A549 treated with CpdA at 1 μM for 4 hours (cell line): ENCODE data around the gene XRCC6. TPM values are rescaled to one million over a fixed set of nuclear protein-coding genes. Genes with fewer than 3 reads are reported as not detected.

Source experiments
- total RNA-seq: library from RNA; stranded (reverse); fragments of 200-300 nt; extraction: Qiagen RNA extraction; gene quantifications from 5 replicates; pipeline ENCODE4 v1.2.3, GENCODE V29; 2022; ENCODE audit warnings: low read depth

XRCC6 gene
- total RNA-seq, result 292 to 348 TPM (median 308 TPM) in 5 replicates

GRCh38 chr22:41621099-41621910, at the start of gene XRCC6:
XRCC6 (plus strand) TSS chr22:41621295; CDS start chr22:41622005, 710 bp downstream.

DNA sequence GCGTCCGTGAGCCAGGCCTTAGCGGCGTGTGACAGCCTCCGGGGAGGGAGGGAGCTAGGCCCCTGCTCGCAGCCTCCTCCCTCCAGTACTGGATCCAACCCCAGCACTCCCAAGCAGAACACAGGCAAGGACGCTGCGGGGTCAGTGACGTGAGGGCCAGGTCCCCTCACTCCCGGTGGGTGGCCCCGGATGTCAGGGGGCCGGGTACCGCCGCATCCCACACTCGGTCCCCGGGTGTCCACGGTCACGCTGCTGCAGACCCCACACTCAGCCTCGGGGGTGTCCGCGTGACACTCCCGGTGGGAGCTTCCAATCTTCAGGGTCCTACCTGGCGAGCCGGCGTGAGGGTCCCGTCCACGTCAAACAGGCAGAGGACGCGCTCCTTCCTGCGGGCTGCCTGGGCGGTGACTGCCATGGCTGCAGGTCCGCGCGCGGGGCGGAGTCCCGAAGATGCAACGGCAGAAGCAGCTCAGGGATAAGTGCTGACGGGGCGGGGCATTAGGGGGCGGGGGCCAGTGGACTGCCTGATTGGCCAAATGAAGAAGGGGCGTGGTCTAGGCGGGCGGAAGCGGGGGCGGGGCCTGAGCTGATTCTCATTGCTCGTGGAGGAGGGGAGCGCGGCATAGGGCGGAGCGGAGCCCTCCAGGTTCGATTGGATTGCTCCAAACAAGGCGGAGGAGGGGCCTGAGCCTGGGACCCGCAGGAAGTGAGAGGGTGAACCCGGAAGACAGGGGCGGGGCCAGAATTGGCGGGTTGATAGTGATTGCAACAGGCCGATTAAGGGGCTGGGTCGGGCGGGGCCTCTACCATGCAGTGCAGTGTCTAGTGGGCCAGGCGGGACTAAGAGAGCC, 31.5 kb upstream of the XRCC6 start, which contains the start of gene PMM1:
Gene PMM1 (minus strand): TSS at position 450 of the 851 bp plus-strand sequence. CDS start 35 bp downstream, at position 415.

DNA sequence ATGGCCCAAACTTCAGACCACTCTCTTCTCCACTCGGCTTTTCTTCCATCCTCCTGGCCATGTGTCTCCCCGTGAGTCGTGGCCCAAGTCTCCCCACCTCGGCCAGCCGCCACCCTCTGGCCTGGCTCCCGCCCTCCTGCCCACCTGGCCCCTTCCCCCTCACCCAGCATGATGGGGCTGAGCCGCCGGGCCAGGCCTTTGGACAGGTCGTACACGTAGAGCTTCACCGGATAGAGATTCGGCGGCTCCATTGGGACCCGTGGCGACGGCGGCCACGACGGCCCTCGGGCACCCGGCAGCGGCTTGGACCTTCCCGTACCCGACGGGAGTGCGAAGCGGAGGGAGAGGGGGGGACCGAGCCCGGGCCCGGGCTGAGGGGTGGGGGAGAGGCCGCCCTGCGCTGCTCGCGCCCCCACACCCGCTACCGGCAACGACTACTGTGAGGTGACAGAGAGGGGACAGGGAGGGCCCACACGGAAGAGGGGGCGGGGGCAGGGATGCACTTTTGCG, 451 bp upstream of the XRCC6 start, which contains the start of gene DESI1:
Gene DESI1 (minus strand): TSS at position 455 of the 510 bp plus-strand sequence. CDS start 204 bp downstream, at position 251.

DNA sequence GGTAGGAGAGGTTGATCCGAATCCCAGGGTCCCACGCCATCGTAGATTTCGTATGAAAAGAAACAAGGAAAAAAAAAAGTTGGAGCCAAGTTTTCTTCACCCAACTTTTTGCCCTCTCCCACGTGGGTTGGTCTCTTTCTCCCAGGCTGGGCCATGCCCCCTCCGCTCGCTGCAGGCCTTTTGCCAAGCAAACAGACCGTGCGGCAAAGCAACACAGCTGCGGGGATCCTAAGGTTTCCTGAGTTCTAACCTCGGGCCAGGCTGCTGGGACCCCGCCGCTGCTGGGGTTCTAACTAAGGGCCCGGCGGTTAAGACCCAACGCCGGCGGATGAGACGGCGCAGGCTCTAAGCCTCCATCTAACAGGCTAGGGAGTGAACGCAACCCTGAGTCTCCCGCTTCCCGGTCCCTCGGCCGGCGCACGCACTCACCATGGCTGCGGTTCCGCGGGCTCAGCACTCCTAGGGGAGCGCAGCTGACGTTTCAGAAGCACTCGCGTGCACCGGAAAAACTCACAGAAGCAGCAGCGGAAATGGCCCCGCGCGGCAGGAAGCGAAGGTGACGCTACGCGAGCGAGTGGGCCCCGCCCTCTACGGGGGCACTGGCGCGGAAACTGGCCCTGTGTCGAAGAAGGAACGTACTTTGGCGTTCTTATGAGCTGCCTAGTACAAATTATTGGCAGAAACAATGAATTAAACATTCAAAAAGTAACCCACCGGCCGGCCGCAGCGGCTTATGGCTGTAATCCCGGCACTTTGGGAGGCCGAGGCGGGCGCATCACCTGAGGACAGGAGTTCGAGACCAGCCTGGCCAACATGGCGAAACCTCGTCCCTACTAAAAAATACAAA, 67.5 kb downstream of the XRCC6 start, which contains the start of gene SNU13:
Gene SNU13 (minus strand): TSS at position 503 of the 847 bp plus-strand sequence. CDS start 71 bp downstream, at position 432.

GRCh38 chr22:41699264-41700107, 78.4 kb downstream of the XRCC6 start, which contains the start of gene MEI1:
MEI1 (plus strand) TSS chr22:41699503; CDS start chr22:41699539, 36 bp downstream.

Other genes starting within 250 kb of the XRCC6 start
- gene TEF, start 239.4 kb upstream of the XRCC6 start, total RNA-seq, result 0.96 to 1.4 TPM (median 1.0 TPM) in 5 replicates
- 21.3 to 23.8 TPM (median 21.8 TPM) in 5 replicates for gene TOB2, start 174.5 kb upstream of the XRCC6 start, total RNA-seq
- gene PHF5A, start 152.6 kb upstream of the XRCC6 start, total RNA-seq, result 62.0 to 76.5 TPM (median 68.6 TPM) in 5 replicates
- 45.2 to 48.6 TPM (median 47.0 TPM) in 5 replicates for gene ACO2, start 152.2 kb upstream of the XRCC6 start, total RNA-seq
- 29.9 to 51.9 TPM (median 46.8 TPM) in 5 replicates for gene POLR3H, start 76.8 kb upstream of the XRCC6 start, total RNA-seq
- 1.9 to 3.6 TPM (median 2.2 TPM) in 5 replicates for gene CSDC2, start 60.3 kb upstream of the XRCC6 start, total RNA-seq
- gene PMM1, start 31.5 kb upstream of the XRCC6 start, total RNA-seq, result 24.4 to 29.8 TPM (median 28.7 TPM) in 5 replicates
- 15.4 to 19.4 TPM (median 16.3 TPM) in 5 replicates for gene DESI1, start 252 bp upstream of the XRCC6 start, total RNA-seq
- 104 to 216 TPM (median 183 TPM) in 5 replicates for gene SNU13, start 67.6 kb downstream of the XRCC6 start, total RNA-seq
- not detected in 5 replicates for gene MEI1, start 78.2 kb downstream of the XRCC6 start, total RNA-seq
- 3.3 to 4.1 TPM (median 3.6 TPM) in 5 replicates for gene CCDC134, start 179.4 kb downstream of the XRCC6 start, total RNA-seq
- 24.4 to 32.7 TPM (median 29.5 TPM) in 5 replicates for gene SREBF2, start 211.8 kb downstream of the XRCC6 start, total RNA-seq